GM13976 (cell line): ENCODE results near the gene EFCAB13.
A peak's percentile ranks its signal among the peaks of the same experiment; 100 is the strongest.
"Not testable (repeated sequence)": the region's sequence is repeated elsewhere in the genome, so short reads cannot be mapped to it uniquely, and the experiment has no call there.

Source experiments
- DNase-seq: peaks from one replicate; pipeline ENCODE4 v3.0.0; 2012; ENCODE audit warnings: low spot score
- in situ Hi-C: fragments of 300-500 bp; cut with MboI; formaldehyde crosslinking; loops from one replicate; pipeline ENCODE4 v1.12.0; 2022; ENCODE audit warnings: low sequenced_read_pairs, mixed read lengths, inconsistent platforms; ENCODE audit not compliant: unreplicated experiment
- TF ChIP-seq, protein P1 (sequence below): IDR thresholded peaks from 2 replicates; pipeline ENCODE4 v1.5.1; 2012; ENCODE audit warnings: borderline replicate concordance, mild to moderate bottlenecking; ENCODE audit not compliant: insufficient read depth; ENCODE audit errors: extremely low read depth, missing control alignments, control extremely low read depth

EFCAB13 gene

DNA sequence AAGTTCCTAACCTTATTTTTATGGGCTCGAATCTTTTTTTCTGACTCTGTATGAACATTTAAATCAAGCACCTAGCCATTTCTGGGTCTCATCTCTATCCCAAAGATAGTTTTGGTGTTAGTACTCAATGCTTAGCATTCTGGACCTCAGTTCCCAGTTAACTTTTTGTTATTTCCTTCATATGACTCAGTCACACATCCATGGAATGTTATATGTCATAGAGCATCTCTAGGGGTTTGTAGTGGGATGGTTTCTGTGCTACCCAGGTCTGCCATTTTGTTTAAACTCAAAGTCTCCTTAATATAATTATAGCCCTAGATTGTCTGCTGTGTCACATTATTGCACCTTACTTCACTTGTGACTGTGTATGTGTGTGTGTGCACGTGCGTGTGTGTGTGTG, 90.1 kb downstream of the EFCAB13 start:
- in situ Hi-C loops = no loop called here
- TF ChIP-seq, protein P1, sequence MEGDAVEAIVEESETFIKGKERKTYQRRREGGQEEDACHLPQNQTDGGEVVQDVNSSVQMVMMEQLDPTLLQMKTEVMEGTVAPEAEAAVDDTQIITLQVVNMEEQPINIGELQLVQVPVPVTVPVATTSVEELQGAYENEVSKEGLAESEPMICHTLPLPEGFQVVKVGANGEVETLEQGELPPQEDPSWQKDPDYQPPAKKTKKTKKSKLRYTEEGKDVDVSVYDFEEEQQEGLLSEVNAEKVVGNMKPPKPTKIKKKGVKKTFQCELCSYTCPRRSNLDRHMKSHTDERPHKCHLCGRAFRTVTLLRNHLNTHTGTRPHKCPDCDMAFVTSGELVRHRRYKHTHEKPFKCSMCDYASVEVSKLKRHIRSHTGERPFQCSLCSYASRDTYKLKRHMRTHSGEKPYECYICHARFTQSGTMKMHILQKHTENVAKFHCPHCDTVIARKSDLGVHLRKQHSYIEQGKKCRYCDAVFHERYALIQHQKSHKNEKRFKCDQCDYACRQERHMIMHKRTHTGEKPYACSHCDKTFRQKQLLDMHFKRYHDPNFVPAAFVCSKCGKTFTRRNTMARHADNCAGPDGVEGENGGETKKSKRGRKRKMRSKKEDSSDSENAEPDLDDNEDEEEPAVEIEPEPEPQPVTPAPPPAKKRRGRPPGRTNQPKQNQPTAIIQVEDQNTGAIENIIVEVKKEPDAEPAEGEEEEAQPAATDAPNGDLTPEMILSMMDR = no peak
- no peak for DNase-seq

DNA sequence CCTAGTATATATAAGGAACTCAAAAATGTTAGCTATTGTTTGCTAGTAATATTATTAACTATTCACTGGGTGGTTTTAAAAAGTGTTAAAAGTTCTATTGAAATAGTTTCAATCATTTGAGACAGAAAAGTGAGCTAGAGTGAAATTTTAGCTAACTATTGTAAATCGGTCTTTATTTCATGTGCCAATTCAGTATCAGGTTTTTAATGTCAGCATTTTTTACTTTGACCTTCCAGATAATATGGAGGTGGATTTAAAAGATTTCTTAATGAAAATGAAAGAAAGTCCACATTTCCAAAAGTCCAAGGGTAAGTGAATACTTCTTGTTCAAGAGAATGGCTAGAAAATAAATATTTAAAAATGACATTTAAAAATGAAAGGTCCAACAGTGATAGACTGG, 90.9 kb downstream of the EFCAB13 start:
- TF ChIP-seq, protein P1 = no peak
- in situ Hi-C loops = no loop called here
- DNase-seq = no peak

DNA sequence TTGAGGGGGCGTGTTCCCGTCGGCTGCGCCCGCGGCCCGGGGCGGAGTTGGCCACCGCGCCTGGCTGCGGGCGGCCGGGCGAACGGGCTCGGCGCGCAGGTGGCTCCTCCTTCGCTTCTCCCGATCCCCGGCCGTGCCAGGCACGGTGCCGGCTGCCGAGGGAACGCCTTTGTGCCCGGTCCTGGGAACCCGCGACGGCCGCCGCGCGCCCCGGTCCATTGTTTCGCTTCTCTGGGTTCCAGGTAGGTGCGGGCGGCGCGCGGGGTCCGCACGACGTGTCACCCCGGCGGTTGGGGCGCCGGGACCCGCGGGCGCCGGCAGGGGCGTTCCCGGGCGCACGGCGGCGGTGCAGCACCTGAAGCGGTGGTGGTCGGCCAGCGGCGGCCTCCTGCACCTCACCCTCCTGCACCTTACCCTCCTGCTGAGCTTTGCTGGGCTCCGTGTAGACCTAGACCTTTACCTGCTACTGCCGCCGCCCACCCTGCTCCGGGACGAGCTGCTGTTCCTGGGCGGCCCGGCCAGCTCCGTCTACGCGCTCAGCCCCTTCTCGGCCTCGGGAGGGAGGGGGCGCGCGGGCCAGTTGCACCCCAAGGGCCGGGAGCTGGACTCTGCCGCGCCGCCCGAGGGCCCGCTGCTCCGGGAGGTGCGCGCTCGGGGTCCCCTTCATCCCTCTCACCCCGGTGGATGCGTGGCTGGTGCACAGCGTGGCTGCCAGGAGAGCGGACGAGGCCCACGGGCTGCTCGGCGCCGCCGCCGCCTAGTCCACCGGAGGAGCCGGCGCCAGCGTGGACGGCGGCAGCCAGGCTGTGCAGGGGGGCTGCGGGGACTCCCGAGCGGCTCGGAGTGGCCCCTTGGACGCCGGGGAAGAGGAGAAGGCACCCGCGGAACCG, 99.9 kb downstream of the EFCAB13 start:
- in situ Hi-C loops = no loop called here
- peak; percentile 53 for DNase-seq

DNA sequence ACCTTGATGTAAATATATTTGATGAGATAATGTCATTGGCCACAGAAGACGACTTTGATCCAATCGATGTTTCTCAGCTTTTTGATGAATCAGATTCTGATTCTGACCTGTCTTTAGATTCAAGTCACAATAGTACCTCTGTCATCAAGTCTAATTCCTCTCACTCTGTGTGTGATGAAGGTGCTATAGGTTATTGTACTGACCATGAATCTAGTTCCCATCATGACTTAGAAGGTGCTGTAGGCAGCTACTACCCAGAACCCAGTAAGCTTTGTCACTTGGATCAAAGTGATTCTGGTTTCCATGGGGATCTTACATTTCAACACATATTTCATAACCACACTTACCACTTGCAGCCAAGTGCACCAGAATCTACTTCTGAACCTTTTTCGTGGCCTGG, 101.5 kb downstream of the EFCAB13 start:
- in situ Hi-C loops, DNase-seq: not testable (repeated sequence)

More for the DNA sequence above, 99.9 kb downstream of the EFCAB13 start:
- TF ChIP-seq, protein P1 = no peak

DNA sequence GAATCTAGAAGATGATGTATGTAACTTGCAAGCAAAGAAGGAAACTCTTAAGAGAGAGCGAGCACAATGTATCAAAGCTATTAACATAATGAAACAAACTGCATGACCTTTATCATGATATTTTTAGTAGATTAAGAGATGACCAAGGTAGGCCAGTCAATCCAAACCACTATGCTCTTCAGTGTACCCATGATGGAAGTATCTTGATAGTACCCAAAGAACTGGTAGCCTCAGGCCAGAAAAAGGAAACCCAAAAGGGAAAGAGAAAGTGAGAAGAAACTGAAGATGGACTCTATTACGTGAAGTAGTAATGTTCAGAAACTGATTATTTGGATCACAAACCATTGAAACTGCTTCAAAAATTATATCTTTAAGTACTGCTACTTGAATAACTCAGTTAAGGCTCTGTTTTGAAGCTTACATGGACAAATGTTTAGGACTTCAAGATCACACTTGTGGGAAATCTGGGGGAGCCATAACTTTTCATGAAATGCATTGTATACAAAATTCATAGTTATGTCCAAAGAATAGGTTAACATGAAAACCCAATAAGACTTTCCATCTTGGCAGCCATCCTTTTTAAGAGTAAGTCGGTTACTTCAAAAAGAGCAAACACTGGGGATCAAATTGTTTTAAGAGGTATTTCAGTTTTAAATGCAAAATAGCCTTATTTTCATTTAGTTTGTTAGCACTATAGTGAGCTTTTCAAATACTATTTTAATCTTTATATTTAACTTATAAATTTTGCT, 102.3 kb downstream of the EFCAB13 start:
- DNase-seq, in situ Hi-C loops: not testable (repeated sequence)

DNA sequence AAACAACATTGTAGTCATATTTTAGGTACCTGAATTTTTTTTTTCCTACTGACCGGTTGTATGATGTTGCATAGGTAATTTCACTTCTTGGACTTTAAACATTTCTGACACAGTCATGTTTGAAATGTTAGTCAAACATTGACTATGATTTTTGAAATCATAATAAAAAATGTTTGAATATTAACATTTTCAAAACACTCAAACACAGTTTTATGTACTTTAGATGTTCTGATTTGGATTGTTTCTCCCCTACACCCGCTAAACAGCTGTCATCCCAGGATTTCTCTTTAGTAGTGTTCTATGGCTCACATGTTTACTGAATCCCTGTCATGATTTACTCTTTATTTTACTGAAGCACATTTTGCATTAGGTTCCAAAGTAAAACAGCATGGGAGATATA, 104.2 kb downstream of the EFCAB13 start:
- TF ChIP-seq, protein P1 = no peak
- in situ Hi-C loops = no loop called here
- DNase-seq = no peak

DNA sequence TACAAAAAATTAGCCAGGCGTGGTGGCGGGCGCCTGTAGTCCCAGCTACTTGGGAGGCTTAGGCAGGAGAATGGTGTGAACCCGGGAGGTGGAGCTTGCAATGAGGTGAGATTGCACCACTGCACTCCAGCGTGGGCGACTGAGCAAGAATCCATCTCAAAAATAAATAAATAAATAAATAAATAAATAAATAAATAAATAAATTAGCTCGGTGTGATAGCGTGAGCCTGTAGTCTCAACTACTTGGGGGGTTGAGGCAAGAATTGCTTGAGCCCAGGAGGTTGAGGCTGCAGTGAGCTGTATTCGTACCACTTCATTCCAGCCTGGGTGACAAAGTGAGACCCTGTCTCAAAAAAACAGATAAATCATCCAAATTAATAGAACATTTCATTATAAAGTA, 108.5 kb downstream of the EFCAB13 start:
- DNase-seq, in situ Hi-C loops: not testable (repeated sequence)

DNA sequence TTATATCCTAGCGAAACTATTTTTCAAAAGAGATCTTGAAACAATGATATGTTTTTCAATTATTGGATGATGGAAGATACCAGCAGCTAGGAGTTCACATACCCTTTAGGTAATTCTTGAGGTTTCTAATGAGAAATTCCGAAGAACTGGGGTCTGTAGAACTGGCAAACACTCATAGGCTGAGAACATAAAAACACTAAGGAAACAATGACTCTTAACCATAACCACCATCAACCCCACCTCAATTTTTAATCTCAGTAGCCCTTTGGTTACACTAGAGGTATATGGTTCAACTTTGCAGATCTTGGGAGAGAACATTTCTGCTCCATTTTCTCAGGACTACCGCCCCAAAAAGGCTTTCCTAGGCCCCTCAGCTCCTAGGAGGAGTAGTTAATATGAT, 141.4 kb downstream of the EFCAB13 start:
- in situ Hi-C loops = no loop called here
- TF ChIP-seq, protein P1 = no peak

DNA sequence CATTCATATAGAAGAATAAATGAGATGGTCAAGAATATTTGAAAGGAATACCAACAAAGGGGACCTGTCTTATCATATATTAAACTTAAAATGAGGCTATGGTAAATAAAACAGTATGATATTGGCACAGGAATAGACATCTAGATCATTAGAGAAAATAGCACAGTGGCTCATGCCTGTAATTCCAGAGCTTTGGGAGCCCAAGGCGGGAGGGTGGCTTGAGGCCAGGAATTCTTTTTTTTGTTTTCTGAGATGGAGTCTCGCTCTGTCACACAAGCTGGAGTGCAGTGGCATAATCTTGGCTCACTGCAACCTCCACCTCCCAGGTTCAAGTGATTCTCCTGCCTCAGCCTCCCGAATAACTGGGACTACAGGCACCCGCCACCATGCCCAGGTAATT, 143.2 kb downstream of the EFCAB13 start:
- DNase-seq, in situ Hi-C loops: not testable (repeated sequence)

More for the DNA sequence above, 141.4 kb downstream of the EFCAB13 start:
- no peak for DNase-seq
